NT2/D1 (cell line): ENCODE results near the gene ZNF750.

ENCODE experiments used
- SUZ12 ChIP-seq: IDR thresholded peaks from 2 replicates; pipeline ENCODE4 v1.6.1; 2011; ENCODE audit not compliant: insufficient read length, insufficient read depth; ENCODE audit errors: extremely low read depth
- YY1 ChIP-seq: IDR thresholded peaks from 2 replicates; pipeline ENCODE4 v1.6.1; 2011; ENCODE audit not compliant: insufficient read length, insufficient read depth
- ZNF274 ChIP-seq: IDR thresholded peaks from 2 replicates; pipeline ENCODE4 v1.6.1; 2011; ENCODE audit warnings: mild to moderate bottlenecking, low read depth, low read length

GRCh38 chr17:82814834-82815233, 25.0 kb downstream of the ZNF750 start:
- TF ChIP-seq YY1 (no peak), ZNF274 (no peak), SUZ12 (no peak)
